ENCODE measurements around the gene DBR1. TPM values are rescaled to one million over a fixed set of nuclear protein-coding genes. Genes with fewer than 3 reads are reported as not detected.

The DBR1 gene
- total RNA-seq, 2 experiments from 2014 or later, result 21.2 to 22.7 TPM

DNA sequence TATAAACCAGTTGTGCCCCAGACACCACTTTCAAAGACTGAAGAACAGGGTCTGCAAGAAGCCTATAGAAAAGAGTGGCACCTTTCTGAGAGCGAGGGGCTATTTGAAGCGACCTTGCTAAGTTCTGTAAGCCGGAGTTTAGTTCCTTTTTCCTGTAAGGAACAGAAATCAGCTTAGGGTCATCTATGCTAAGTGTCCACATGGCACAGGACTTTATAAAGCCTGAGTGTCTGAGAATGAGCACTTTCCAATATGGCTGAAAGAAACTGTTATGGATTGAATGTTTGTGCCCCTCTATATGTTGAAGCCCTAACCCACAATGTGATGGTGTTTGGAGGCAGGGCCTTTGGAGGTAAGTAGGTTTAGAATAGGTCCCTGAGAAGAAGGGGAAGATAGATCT lies 38.5 kb downstream of the DBR1 start:
- H3K36me3 Mint-ChIP-seq (ENCODE audit: low read depth), result no peaks in the 10 kb centered on the region
- DNase-seq (no peak), ATAC-seq (no peak)
- no peak overlapping the region for H3K4me3 Mint-ChIP-seq
- H3K4me1 Mint-ChIP-seq (ENCODE audit: low read depth), result no peaks in the 10 kb centered on the region
- H3K27ac Mint-ChIP-seq, result no peak overlapping the region
- ChIA-PET POLR2A (no interaction called here), CTCF (no interaction called here)
- H3K9me3 Mint-ChIP-seq, result no peaks in the 10 kb centered on the region
- H3K27me3 Mint-ChIP-seq, result peaks cover 10% of the 10 kb centered on the region
- TF ChIP-seq CTCF (IDR thresholded peaks at IDR 0.05), result no peak
- intact Hi-C loops (cut with micrococcal nuclease), result no loop called here

DNA sequence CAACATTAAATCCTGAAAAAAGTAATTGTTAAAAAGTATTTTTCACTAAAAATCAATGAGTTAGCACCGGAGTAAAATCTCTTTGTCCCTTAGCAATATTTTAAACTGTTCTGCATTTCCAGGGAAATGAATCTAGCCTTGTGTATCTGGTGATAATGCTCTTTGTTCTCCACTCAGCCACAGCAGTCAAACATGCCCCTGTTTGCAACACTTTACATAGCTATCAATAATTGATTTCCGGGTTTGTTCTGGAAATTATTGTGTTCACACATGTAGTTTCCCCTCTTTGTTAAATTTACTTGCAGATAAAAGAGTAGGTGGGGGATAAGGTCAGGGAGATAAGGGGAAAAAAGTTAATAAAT lies 38.9 kb downstream of the DBR1 start:
- Mint-ChIP-seq H3K27ac (no peak overlapping the region), H3K4me3 (no peak overlapping the region), H3K9me3 (no peaks in the 10 kb centered on the region), H3K4me1 (ENCODE audit: low read depth) (no peaks in the 10 kb centered on the region), H3K27me3 (peaks cover 6% of the 10 kb centered on the region), H3K36me3 (ENCODE audit: low read depth) (no peaks in the 10 kb centered on the region)
- ATAC-seq (no peak), DNase-seq (no peak)
- ChIA-PET POLR2A (interaction anchor here (0.6 kb wide), 1 partner anchor 541 kb away, joined by 3 read pairs; no protein-coding TSS in a partner anchor), CTCF (no interaction called here)
- intact Hi-C loops (cut with micrococcal nuclease), result no loop called here
- TF ChIP-seq CTCF (IDR thresholded peaks at IDR 0.05), result no peak

DNA sequence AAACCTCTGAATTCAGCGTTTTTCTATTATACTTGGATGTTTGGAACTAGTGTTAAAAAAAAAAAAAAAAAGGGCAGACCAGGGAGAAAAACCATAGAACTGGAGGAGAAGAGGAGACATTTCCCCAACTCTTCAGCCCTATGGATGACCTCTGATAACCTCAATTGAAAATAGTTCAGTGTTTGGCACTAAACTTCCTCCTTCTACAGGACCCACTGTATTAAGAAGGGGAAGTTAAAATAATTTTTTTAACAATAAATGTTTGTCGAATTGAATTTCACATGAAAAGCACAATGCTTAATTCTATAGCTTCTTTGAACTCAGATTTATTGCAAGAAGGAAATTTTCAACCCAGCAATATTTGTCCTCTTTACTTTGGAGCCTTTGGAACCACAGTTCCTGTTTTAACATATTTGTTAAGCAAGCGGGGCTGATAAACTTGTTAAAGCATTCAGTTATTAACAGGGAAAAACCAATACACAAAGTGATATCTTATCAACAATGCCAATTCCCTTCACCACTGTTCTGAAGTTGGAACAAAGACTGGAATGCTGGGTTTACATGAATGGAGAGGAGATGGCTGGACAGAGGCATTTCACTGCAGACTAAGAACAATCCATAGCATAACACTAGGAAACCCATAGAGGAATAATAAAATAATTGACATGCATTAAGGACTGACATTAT lies 39.4 kb downstream of the DBR1 start:
- intact Hi-C loops (cut with micrococcal nuclease), result no loop called here
- no peaks in the 10 kb centered on the region for H3K9me3 Mint-ChIP-seq
- no peak for DNase-seq
- no peak for ATAC-seq
- H3K27me3 Mint-ChIP-seq, result peaks cover 4% of the 10 kb centered on the region
- H3K4me3 Mint-ChIP-seq, result no peak overlapping the region
- ChIA-PET POLR2A (interaction anchor here (0.6 kb wide), 1 partner anchor 541 kb away, joined by 3 read pairs; no protein-coding TSS in a partner anchor), CTCF (no interaction called here)
- TF ChIP-seq CTCF (IDR thresholded peaks at IDR 0.05), result no peak
- no peaks in the 10 kb centered on the region for H3K4me1 Mint-ChIP-seq (ENCODE audit: low read depth)
- no peaks in the 10 kb centered on the region for H3K36me3 Mint-ChIP-seq (ENCODE audit: low read depth)
- H3K27ac Mint-ChIP-seq, result no peak overlapping the region

- no peak for DNase-seq
- intact Hi-C loops (cut with micrococcal nuclease), result no loop called here
- POLR2A ChIA-PET, result no interaction called here
- CTCF ChIA-PET, result interaction anchor here (0.9 kb wide), 1 partner anchor 14 kb away, joined by 3 read pairs; no protein-coding TSS in a partner anchor
- H3K27ac Mint-ChIP-seq, result no peak within 1 kb of the TSS
- ATAC-seq, result no peak
- H3K4me1 Mint-ChIP-seq (ENCODE audit: low read depth), result no peaks in the 10 kb centered on the region
- H3K27me3 Mint-ChIP-seq, result peaks cover 5% of the 10 kb centered on the region
- H3K9me3 Mint-ChIP-seq, result no peaks in the 10 kb centered on the region
- H3K36me3 Mint-ChIP-seq (ENCODE audit: low read depth), result no peaks in the 10 kb centered on the region
- no peak within 1 kb of the TSS for H3K4me3 Mint-ChIP-seq
- TF ChIP-seq CTCF (IDR thresholded peaks at IDR 0.05), result no peak
Measured at GRCh38 chr3:138132239-138132638, 42.5 kb downstream of the DBR1 start, which contains the start of gene A4GNT. Gene A4GNT (minus strand): TSS chr3:138132390. CDS start chr3:138131256, 1,134 bp downstream.

GRCh38 chr3:138127636-138128365 lies 46.9 kb downstream of the DBR1 start:
- H3K9me3 Mint-ChIP-seq, result peaks cover 1% of the 10 kb centered on the region
- ATAC-seq, result no peak
- POLR2A ChIA-PET, result no interaction called here
- intact Hi-C loops (cut with micrococcal nuclease), result no loop called here
- peaks cover 5% of the 10 kb centered on the region for H3K27me3 Mint-ChIP-seq
- H3K4me3 Mint-ChIP-seq, result no peak overlapping the region
- DNase-seq, result no peak
- CTCF ChIA-PET, result interaction anchor here (1.7 kb wide), 1 partner anchor 9 kb away, joined by 5 read pairs; no protein-coding TSS in a partner anchor
- no peaks in the 10 kb centered on the region for H3K4me1 Mint-ChIP-seq (ENCODE audit: low read depth)
- TF ChIP-seq CTCF (IDR thresholded peaks at IDR 0.05), result no peak
- no peak overlapping the region for H3K27ac Mint-ChIP-seq
- H3K36me3 Mint-ChIP-seq (ENCODE audit: low read depth), result no peaks in the 10 kb centered on the region

All from activated CD8-positive, alpha-beta T cell treated with anti-CD3 and anti-CD28 coated beads for 36 hours (primary cell).